GM18519 (cell line): ENCODE data around the gene DPY19L2.
"Not testable (repeated sequence)": the region's sequence is repeated elsewhere in the genome, so short reads cannot be mapped to it uniquely, and the experiment has no call there.

Source experiments
- ATAC-seq: cut with Tn5 transposase; IDR thresholded peaks from one replicate; pipeline ENCODE4 v1.9.1; 2021; ENCODE audit warnings: mild to moderate bottlenecking, moderate library complexity; ENCODE audit not compliant: unreplicated experiment, low FRiP score

DPY19L2 gene

DNA sequence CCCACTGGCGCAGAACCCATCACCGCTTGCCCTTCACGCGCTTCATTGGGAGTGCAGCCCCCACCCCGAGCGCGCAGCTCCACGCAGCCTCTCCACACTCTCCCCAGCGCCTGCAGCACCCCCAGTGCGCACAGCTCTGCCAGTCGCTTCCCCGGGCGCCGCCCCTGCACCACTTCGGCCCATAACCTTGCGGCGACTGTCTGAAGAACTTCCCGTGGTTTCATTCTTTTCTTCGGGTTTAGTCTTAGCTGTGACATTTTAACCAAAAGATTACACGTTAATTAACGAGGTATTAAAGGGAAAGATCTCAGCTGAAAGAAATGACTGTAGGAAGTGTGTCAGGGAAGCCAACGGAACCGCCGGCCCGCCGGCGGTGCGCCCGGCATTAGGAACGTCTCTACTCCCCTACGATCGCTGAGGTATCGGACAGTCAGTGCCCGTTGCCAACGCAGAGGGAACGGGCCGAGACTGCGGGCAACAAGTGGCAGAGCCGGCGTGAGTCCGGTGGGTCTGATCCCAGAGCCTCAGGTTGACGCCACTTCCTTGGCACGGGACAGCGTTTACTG, 590 bp upstream of the DPY19L2 start:
- peak; percentile 27 for ATAC-seq

GRCh38 chr12:63663005-63663404, 5.3 kb downstream of the DPY19L2 start:
- ATAC-seq, result not testable (repeated sequence)

- ATAC-seq, result not testable (repeated sequence)
These were observed 9.8 kb downstream of the DPY19L2 start for GRCh38 chr12:63658501-63658900.

GRCh38 chr12:63656407-63656806, 11.9 kb downstream of the DPY19L2 start:
- not testable (repeated sequence) for ATAC-seq

DNA sequence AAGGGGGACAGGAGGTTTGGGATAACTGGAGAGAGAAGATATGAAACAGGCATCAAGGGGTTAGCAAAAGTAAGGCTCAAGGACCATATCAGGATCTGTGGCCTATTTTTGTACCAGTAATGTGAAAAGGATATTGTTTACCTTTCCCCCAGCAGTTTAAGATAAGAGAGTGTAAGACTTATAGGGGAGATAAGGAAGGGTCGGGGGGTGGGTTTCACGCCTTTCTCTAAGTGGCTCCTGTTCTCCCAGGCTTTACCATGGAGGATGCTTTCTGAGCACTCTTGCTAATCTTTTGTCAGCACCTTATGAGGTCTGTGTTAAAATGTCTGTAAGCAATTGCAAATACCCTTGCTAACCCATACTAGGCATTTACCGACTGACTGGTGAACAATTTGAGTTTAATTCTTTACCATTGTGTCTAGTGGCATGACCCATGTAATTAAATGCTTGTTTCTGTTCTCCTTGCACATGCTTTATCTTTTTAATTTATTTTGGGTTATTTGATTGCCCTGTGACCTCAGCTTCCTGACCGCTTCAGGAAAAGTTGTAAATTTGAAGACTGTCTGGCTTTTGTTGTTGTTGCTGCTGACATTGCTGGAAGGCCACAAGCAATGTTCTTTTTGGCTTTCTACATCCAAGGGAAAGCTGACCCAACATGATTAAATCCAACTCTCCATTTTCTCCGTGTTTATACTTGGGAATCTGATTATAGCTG, 12.6 kb downstream of the DPY19L2 start:
- ATAC-seq, result not testable (repeated sequence)

DNA sequence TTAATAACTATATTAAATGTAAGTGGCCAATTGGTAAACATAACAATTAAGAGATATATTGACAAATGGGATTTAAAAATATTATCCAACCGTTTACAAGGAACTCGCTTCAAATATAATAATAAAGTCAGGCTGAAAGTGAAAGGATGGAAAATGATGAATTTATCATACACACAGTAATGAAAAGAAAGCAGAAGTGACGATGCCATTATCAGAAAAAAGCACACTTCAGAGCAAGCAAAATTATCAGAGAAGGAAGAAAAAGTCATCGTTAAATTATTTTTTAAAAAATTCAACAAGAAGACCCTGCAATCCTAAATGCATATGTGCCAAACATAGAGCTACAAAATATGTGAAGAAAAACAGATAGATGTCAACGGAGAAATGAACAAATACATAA, 13.8 kb downstream of the DPY19L2 start:
- ATAC-seq, result not testable (repeated sequence)

GRCh38 chr12:63649517-63649916, 18.8 kb downstream of the DPY19L2 start:
- ATAC-seq, result not testable (repeated sequence)

GRCh38 chr12:63643381-63644140, 24.7 kb downstream of the DPY19L2 start:
- ATAC-seq, result not testable (repeated sequence)

DNA sequence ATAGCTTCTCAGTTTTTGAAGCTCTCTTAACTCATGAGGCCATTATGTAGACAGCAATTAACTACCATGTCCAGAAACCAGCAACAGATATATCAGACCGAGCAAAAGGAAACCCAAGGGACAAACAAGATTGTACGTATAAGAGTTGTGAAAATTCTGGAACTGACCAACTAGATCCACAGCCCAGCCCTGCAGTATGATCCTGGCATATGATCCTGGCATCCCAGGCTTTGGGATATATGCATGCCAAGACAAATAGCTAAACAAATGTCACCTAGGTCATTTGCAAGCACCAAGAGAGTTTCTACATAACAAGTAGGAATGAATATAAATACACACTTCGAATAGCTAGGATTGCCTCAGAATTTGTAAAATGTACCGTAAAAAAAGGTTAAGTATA, 44.0 kb downstream of the DPY19L2 start:
- ATAC-seq, result not testable (repeated sequence)

GRCh38 chr12:63615544-63615943, 52.7 kb downstream of the DPY19L2 start:
- not testable (repeated sequence) for ATAC-seq

DNA sequence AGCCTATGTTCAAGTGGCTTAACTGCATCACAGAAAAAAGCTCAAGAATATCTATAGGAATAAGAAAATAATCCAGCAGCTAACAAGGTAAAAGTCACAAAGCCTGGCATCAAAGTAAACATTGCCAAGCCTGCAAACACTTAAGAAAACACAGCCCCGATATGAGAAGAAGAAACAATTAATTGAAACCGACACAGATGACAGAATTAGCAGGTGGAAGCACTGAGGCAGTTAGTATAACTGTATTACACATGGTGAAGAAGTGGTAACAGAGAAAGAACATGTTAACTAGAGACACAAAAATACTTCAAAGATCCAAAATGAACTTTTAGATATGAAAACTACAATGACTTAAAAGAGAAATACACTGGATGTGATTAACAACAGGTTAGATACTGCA, 57.0 kb downstream of the DPY19L2 start:
- not testable (repeated sequence) for ATAC-seq

DNA sequence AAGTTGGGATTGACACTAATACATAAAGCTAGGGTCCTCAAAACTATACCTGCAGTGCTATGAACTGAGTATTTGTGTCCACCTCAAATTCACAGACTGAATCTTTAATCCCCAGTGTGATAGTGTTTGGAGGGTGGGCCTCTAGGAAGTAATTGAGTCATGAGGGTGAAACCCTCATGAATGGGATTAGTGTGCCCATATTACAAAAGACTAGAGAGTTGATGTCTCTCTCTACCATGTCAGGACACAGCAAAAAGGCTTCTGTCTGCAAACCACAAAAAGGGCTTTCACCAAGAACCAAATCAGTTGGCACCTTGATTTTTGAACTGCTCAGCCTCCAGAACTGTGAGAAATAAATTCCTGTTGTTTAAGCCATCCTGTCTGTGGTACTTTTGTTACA, 59.0 kb downstream of the DPY19L2 start:
- ATAC-seq, result not testable (repeated sequence)

- not testable (repeated sequence) for ATAC-seq
These were observed 63.3 kb downstream of the DPY19L2 start for GRCh38 chr12:63604985-63605384.

DNA sequence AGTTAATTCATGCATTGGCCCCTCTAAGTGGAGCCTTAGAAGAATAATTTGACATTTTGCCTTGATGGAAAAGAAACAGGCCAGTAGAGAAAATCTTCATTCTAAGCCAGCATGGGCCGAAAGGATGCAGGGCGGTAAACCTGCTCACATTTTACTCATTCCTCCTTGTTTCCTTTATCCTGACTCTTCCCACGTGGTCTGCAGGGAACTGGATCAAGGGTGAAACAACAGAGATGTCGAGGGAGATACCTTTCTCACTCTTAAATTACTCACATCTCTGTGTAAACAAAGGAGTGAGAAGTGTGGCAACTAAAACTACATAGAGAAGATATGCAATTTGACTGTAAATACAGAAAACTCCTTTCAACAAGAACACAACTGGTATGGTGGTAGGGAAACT, 73.5 kb downstream of the DPY19L2 start:
- ATAC-seq, result not testable (repeated sequence)

DNA sequence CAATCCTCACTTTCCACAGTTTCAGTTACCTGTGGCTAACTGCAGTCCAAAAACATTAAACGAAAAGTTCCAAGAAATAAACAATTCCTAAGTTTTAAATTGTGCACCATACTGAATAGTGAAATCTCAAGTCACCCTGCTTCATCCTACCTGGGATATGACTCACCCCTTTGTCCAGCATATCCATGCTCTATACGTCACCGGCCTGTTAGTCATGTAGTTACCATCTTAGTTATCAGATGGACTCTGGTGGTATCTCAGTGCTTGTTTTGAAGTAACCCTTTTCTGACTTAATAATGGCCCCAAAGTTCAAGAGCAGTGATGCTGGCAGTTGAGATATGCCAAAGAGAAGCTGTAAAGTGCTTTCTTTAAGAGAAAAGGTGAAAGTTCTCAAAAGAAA, 83.9 kb downstream of the DPY19L2 start:
- ATAC-seq, result not testable (repeated sequence)

- not testable (repeated sequence) for ATAC-seq
These were observed 85.0 kb downstream of the DPY19L2 start for GRCh38 chr12:63583289-63583688.

GRCh38 chr12:63577631-63578030, 90.7 kb downstream of the DPY19L2 start:
- not testable (repeated sequence) for ATAC-seq

- ATAC-seq, result not testable (repeated sequence)
These were observed 96.3 kb downstream of the DPY19L2 start for GRCh38 chr12:63572038-63572437.

DNA sequence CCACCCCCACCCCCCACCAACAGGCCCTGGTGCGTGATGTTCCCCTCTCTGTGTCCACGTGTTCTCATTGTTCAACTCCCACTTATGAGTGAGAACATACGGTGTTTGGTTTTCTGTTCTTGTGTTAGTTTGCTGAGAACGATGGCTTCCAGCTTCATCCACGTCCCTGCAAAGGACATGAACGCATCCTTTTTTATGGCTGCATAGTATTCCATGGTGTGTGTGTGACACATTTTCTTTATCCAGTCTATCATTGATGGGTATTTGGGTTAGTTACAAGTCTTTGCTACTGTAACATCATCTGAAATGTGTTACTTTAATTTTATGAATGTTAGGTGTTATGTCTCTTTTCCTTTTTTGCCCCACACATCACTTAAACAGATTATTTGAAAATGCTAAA, 109.8 kb downstream of the DPY19L2 start:
- ATAC-seq, result not testable (repeated sequence)

GRCh38 chr12:63551397-63551796, 116.9 kb downstream of the DPY19L2 start:
- ATAC-seq, result not testable (repeated sequence)

- ATAC-seq, result not testable (repeated sequence)
These were observed 119.3 kb downstream of the DPY19L2 start for GRCh38 chr12:63549034-63549433.
